Measurements from ENCODE around the gene KHSRP. TPM values are rescaled to one million over a fixed set of nuclear protein-coding genes. Genes with fewer than 3 reads are reported as not detected.

Gene KHSRP
- total RNA-seq, 1 donor from 2014 or later, result 65.2 TPM

GRCh38 chr19:6421075-6422014 is 3.3 kb downstream of the KHSRP start:
- H3K9me3 ChIP-seq (ENCODE audit: control insufficient read depth in 3 of 3, low read length in 3 of 3), result no peaks in the 10 kb centered on the region
- peaks cover 48 to 54% (median 49%) of the 10 kb centered on the region in 3 donors for H3K36me3 ChIP-seq (ENCODE audit: control insufficient read depth in 3 of 3, insufficient read depth in 3 of 3, low read length in 3 of 3)
- H3K9ac ChIP-seq (ENCODE audit: low read depth in 1 of 3, low read length in 3 of 3), result peak overlapping the region in 1 of 3 donors; percentile 45
- H3K4me1 ChIP-seq (ENCODE audit: control insufficient read depth in 3 of 3, insufficient read depth in 3 of 3, low read length in 3 of 3), result peaks cover 24 to 39% (median 27%) of the 10 kb centered on the region in 3 donors
- H3K27ac ChIP-seq (ENCODE audit: low read depth, low read length), result no peak overlapping the region
- no peaks in the 10 kb centered on the region for H3K27me3 ChIP-seq (ENCODE audit: control insufficient read depth in 3 of 3, insufficient read depth in 3 of 3, low read length in 3 of 3)
- no peak overlapping the region for H3K4me3 ChIP-seq (ENCODE audit: low read length in 3 of 3)

DNA sequence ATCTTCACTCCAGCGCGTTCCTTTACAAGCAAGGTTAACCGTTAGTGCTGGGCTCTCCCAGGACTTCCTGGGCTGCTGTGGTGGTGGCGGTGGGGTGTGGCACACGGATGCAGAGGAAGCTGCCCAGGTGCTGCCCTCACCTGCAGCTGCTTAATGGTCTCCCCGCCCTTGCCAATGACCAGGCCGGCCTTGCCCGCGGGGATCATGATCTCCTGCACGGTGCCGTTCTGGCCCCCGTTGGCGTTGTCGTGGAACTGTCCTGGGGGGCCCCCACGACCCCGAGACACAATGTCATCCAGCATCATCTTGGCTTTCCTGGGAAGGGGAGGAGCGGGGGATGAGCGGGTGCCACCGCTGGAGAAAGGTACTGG is 6.1 kb downstream of the KHSRP start:
- no peaks in the 10 kb centered on the region for H3K27me3 ChIP-seq (ENCODE audit: control insufficient read depth in 3 of 3, insufficient read depth in 3 of 3, low read length in 3 of 3)
- no peak overlapping the region for H3K9ac ChIP-seq (ENCODE audit: low read depth in 1 of 3, low read length in 3 of 3)
- H3K4me3 ChIP-seq (ENCODE audit: low read length in 3 of 3), result no peak overlapping the region
- H3K27ac ChIP-seq (ENCODE audit: low read depth, low read length), result no peak overlapping the region
- no peaks in the 10 kb centered on the region for H3K9me3 ChIP-seq (ENCODE audit: control insufficient read depth in 3 of 3, low read length in 3 of 3)
- H3K36me3 ChIP-seq (ENCODE audit: control insufficient read depth in 3 of 3, insufficient read depth in 3 of 3, low read length in 3 of 3), result peaks cover 66 to 70% (median 69%) of the 10 kb centered on the region in 3 donors
- H3K4me1 ChIP-seq (ENCODE audit: control insufficient read depth in 3 of 3, insufficient read depth in 3 of 3, low read length in 3 of 3), result peaks cover 16 to 27% (median 19%) of the 10 kb centered on the region in 3 donors

GRCh38 chr19:6417713-6418561 is 6.7 kb downstream of the KHSRP start:
- Histone ChIP-seq H3K27me3 (ENCODE audit: control insufficient read depth in 3 of 3, insufficient read depth in 3 of 3, low read length in 3 of 3) (no peaks in the 10 kb centered on the region), H3K9me3 (ENCODE audit: control insufficient read depth in 3 of 3, low read length in 3 of 3) (no peaks in the 10 kb centered on the region), H3K36me3 (ENCODE audit: control insufficient read depth in 3 of 3, insufficient read depth in 3 of 3, low read length in 3 of 3) (peaks cover 66 to 70% (median 69%) of the 10 kb centered on the region in 3 donors), H3K4me1 (ENCODE audit: control insufficient read depth in 3 of 3, insufficient read depth in 3 of 3, low read length in 3 of 3) (peaks cover 10 to 21% (median 13%) of the 10 kb centered on the region in 3 donors), H3K27ac (ENCODE audit: low read depth, low read length) (no peak overlapping the region), H3K9ac (ENCODE audit: low read depth in 1 of 3, low read length in 3 of 3) (no peak overlapping the region), H3K4me3 (ENCODE audit: low read length in 3 of 3) (no peak overlapping the region)

- H3K9me3 ChIP-seq (ENCODE audit: control insufficient read depth in 3 of 3, low read length in 3 of 3), result no peaks in the 10 kb centered on the region
- no peak overlapping the region for H3K27ac ChIP-seq (ENCODE audit: low read depth, low read length)
- H3K4me3 ChIP-seq (ENCODE audit: low read length in 3 of 3), result no peak overlapping the region
- H3K9ac ChIP-seq (ENCODE audit: low read depth in 1 of 3, low read length in 3 of 3), result no peak overlapping the region
- H3K36me3 ChIP-seq (ENCODE audit: control insufficient read depth in 3 of 3, insufficient read depth in 3 of 3, low read length in 3 of 3), result peaks cover 64 to 68% (median 66%) of the 10 kb centered on the region in 3 donors
- peaks cover 2 to 10% (median 7%) of the 10 kb centered on the region in 3 donors for H3K4me1 ChIP-seq (ENCODE audit: control insufficient read depth in 3 of 3, insufficient read depth in 3 of 3, low read length in 3 of 3)
- no peaks in the 10 kb centered on the region for H3K27me3 ChIP-seq (ENCODE audit: control insufficient read depth in 3 of 3, insufficient read depth in 3 of 3, low read length in 3 of 3)
Observed at GRCh38 chr19:6416658-6417405, 7.8 kb downstream of the KHSRP start.

DNA sequence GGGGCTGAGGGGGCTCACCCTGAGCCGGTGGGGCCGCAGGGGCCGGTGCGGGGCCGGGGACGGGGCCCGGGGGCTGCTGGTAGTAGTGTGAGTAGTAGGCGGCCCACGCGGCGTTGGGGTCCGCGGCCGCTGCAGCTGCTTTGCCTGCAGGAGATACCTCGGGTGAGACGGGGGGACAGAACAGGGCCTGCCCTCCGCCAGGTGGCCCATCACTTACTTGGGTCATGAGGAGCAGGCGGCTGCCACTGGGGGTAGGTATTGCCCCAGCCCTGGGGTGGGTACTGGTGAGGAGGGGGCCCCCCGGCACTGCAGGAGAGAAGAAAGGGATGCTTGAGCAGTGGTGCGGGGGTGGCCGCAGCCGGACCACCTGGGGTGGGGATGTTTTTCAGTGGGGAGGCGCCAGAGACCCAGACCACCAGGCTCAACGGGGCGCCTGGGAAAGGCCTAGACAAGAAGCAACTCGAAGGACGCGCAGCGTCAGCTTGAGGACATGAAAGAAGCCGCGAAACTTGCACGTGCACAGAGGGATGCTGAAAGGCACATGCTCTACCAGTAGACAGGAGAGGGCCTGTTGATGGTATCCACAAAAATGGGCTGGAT is 8.9 kb downstream of the KHSRP start:
- no peaks in the 10 kb centered on the region for H3K9me3 ChIP-seq (ENCODE audit: control insufficient read depth in 3 of 3, low read length in 3 of 3)
- H3K36me3 ChIP-seq (ENCODE audit: control insufficient read depth in 3 of 3, insufficient read depth in 3 of 3, low read length in 3 of 3), result peaks cover 60 to 61% (median 60%) of the 10 kb centered on the region in 3 donors
- H3K27me3 ChIP-seq (ENCODE audit: control insufficient read depth in 3 of 3, insufficient read depth in 3 of 3, low read length in 3 of 3), result no peaks in the 10 kb centered on the region

DNA sequence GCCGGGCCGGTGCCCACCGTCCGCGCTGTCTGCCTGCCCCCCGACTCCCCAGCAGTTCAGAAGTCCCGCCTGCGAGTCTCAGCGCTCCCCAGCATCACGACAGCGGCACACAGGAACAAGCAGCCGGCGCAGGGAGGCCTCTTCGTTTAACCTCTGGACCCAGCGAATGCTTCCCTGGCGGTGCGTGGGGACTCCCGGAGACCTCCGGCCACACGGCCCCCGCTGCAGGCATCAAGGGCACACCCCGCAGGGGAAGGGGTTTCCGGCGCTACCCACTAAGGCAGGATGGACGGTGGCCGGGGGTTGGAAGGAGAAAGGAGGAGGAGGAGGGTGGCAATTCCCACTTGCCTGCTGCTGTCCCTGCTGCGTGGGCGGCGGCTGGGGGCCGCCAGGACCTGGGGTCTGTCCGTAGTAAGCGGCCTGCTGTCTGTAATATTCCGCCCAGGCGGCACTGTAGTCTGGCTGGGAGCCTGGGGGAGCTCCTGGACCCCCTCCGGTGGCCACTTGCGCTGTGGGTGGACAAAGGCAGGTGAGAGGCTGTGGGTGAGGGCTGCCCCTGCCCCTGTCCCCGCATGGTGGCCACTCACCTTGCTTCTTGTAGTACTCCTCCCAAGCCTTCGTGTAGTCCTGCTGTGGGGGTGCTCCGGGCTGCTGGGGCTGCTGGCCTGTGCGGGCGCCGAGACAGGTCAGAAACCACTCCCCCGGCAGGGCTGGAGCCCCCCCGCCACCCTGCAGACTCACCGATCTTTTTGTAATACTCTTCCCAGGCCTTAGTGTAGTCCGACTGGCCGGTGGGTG is 9.6 kb downstream of the KHSRP start:
- H3K36me3 ChIP-seq (ENCODE audit: control insufficient read depth in 3 of 3, insufficient read depth in 3 of 3, low read length in 3 of 3), result peaks cover 53 to 54% (median 53%) of the 10 kb centered on the region in 3 donors
- H3K4me3 ChIP-seq (ENCODE audit: low read length in 3 of 3), result no peak overlapping the region
- H3K27ac ChIP-seq (ENCODE audit: low read depth, low read length), result no peak overlapping the region
- no peak overlapping the region for H3K9ac ChIP-seq (ENCODE audit: low read depth in 1 of 3, low read length in 3 of 3)
- H3K9me3 ChIP-seq (ENCODE audit: control insufficient read depth in 3 of 3, low read length in 3 of 3), result no peaks in the 10 kb centered on the region
- H3K27me3 ChIP-seq (ENCODE audit: control insufficient read depth in 3 of 3, insufficient read depth in 3 of 3, low read length in 3 of 3), result no peaks in the 10 kb centered on the region
- no peaks in the 10 kb centered on the region for H3K4me1 ChIP-seq (ENCODE audit: control insufficient read depth in 3 of 3, insufficient read depth in 3 of 3, low read length in 3 of 3)

More for the DNA sequence above, 8.9 kb downstream of the KHSRP start:
- H3K4me1 ChIP-seq (ENCODE audit: control insufficient read depth in 3 of 3, insufficient read depth in 3 of 3, low read length in 3 of 3), result peaks cover 0 to 4% (median under 1%) of the 10 kb centered on the region in 3 donors
- H3K4me3 ChIP-seq (ENCODE audit: low read length in 3 of 3), result no peak overlapping the region
- no peak overlapping the region for H3K9ac ChIP-seq (ENCODE audit: low read depth in 1 of 3, low read length in 3 of 3)
- H3K27ac ChIP-seq (ENCODE audit: low read depth, low read length), result no peak overlapping the region

- no peak overlapping the region for H3K27ac ChIP-seq (ENCODE audit: low read depth, low read length)
- H3K4me1 ChIP-seq (ENCODE audit: control insufficient read depth in 3 of 3, insufficient read depth in 3 of 3, low read length in 3 of 3), result no peaks in the 10 kb centered on the region
- no peaks in the 10 kb centered on the region for H3K9me3 ChIP-seq (ENCODE audit: control insufficient read depth in 3 of 3, low read length in 3 of 3)
- no peak overlapping the region for H3K4me3 ChIP-seq (ENCODE audit: low read length in 3 of 3)
- H3K27me3 ChIP-seq (ENCODE audit: control insufficient read depth in 3 of 3, insufficient read depth in 3 of 3, low read length in 3 of 3), result no peaks in the 10 kb centered on the region
- peaks cover 43 to 45% (median 44%) of the 10 kb centered on the region in 3 donors for H3K36me3 ChIP-seq (ENCODE audit: control insufficient read depth in 3 of 3, insufficient read depth in 3 of 3, low read length in 3 of 3)
- H3K9ac ChIP-seq (ENCODE audit: low read depth in 1 of 3, low read length in 3 of 3), result no peak overlapping the region
Observed at GRCh38 chr19:6413721-6414643, 10.6 kb downstream of the KHSRP start.

DNA sequence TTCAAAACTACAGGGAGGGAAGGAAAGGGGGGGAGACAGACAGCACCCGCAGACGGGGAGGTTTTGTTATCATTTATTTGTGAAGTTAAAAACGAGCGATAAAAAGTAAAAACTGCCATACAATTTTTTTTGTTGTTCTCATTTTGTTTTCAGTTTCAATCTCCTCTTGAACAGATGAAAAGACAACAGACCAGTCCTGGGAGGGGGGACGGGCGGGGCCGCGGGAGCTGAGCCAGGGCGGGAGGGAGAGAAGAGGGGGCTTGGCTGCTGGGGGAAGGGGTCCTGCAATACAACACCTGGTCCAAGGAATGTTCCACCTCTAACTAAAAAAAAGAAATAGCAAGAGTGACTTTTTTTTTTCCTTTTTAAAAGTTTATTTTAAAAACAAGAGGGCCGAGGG is 11.3 kb downstream of the KHSRP start:
- H3K27ac ChIP-seq (ENCODE audit: low read depth, low read length), result no peak overlapping the region
- peaks cover 36 to 38% (median 37%) of the 10 kb centered on the region in 3 donors for H3K36me3 ChIP-seq (ENCODE audit: control insufficient read depth in 3 of 3, insufficient read depth in 3 of 3, low read length in 3 of 3)
- H3K4me1 ChIP-seq (ENCODE audit: control insufficient read depth in 3 of 3, insufficient read depth in 3 of 3, low read length in 3 of 3), result no peaks in the 10 kb centered on the region
- no peak overlapping the region for H3K9ac ChIP-seq (ENCODE audit: low read depth in 1 of 3, low read length in 3 of 3)
- no peak overlapping the region for H3K4me3 ChIP-seq (ENCODE audit: low read length in 3 of 3)
- no peaks in the 10 kb centered on the region for H3K27me3 ChIP-seq (ENCODE audit: control insufficient read depth in 3 of 3, insufficient read depth in 3 of 3, low read length in 3 of 3)
- H3K9me3 ChIP-seq (ENCODE audit: control insufficient read depth in 3 of 3, low read length in 3 of 3), result no peaks in the 10 kb centered on the region

Measured in skeletal muscle tissue (tissue), 4 donors.